ENCODE data around the gene MOGAT2. TPM values are rescaled to one million over a fixed set of nuclear protein-coding genes. Genes with fewer than 3 reads are reported as not detected.

Gene MOGAT2
- total and polyA plus RNA-seq, 12 donors: 0.13 to 0.35 (median 0.20) TPM; not detected in 8

DNA sequence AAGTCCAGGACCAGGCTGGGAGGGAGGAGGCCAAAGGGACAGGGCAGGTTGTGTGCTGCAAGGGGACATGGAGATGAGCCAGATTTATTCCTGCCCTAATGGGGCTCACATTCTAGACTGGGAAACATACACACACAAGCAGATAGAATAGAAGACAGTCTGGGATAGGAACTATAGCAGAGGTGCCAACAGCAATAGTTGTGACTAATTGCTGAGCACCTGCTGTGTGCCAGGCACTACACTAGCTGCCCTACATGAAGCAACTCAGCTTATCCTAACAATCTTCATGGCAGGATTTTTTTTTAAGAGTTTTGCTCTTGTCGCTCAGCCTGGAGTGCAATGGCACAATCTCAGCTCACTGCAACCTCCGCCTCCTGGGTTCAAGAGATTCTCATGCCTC, 11.4 kb downstream of the MOGAT2 start:
- ATAC-seq: no peak
- no peak for TF ChIP-seq CTCF (IDR thresholded peaks at IDR 0.05)
- intact Hi-C loops (cut with DNase I): loop anchor here in 4 of 10 donors (10.0 kb wide), 3 partner anchors 136 to 586 kb away; no protein-coding TSS in a partner anchor

DNA sequence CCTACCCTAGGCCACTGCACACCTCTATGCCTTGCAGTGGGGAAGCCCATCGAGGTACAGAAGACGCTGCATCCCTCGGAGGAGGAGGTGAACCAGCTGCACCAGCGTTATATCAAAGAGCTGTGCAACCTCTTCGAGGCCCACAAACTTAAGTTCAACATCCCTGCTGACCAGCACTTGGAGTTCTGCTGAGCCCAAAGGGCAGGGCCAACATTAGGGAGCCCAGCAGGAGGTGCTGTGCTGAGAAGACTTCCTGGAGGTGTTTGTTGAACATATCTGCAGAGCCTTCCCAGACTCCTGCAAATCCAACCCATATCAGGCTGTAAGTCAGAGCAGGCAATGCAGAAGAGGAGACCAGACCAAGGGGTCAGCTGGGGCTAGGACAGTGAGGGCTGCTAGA, 13.5 kb downstream of the MOGAT2 start:
- no peak overlapping the region for H3K27ac ChIP-seq
- WGBS, 2 donors: 96 to 97% methylated on average over 5 of the region's 5 CpGs
- H3K4me3 ChIP-seq: no peak overlapping the region
- TF ChIP-seq CTCF (IDR thresholded peaks at IDR 0.05): no peak
- peaks cover 0 to 33% (median 12%) of the 10 kb centered on the region in 9 donors for H3K4me1 ChIP-seq
- no peaks in the 10 kb centered on the region for H3K9me3 ChIP-seq
- H3K36me3 ChIP-seq: no peaks in the 10 kb centered on the region
- DNase-seq: no peak
- no peaks in the 10 kb centered on the region for H3K27me3 ChIP-seq
- intact Hi-C loops (cut with DNase I): no loop called here
- no peak for ATAC-seq

More for the DNA sequence above, 11.4 kb downstream of the MOGAT2 start:
- Histone ChIP-seq H3K27me3 (no peaks in the 10 kb centered on the region), H3K4me1 (peaks cover 0 to 24% (median 12%) of the 10 kb centered on the region in 9 donors), H3K36me3 (no peaks in the 10 kb centered on the region), H3K27ac (no peak overlapping the region), H3K9me3 (no peaks in the 10 kb centered on the region), H3K4me3 (no peak overlapping the region)
- 94 to 100% methylated on average over 2 of the region's 2 CpGs for WGBS, 2 donors
- DNase-seq: no peak

- Histone ChIP-seq H3K4me1 (peaks cover 0 to 31% (median 10%) of the 10 kb centered on the region in 9 donors), H3K36me3 (no peaks in the 10 kb centered on the region), H3K27me3 (no peaks in the 10 kb centered on the region), H3K4me3 (no peak overlapping the region), H3K27ac (peak overlapping the region in 9 of 10 donors; percentile 21 to 87 (median 69)), H3K9me3 (no peaks in the 10 kb centered on the region)
- WGBS, 2 donors: 91 to 93% methylated on average over 8 of the region's 8 CpGs
- DNase-seq: no peak
- no peak for ATAC-seq
- intact Hi-C loops (cut with DNase I): no loop called here
- TF ChIP-seq CTCF (IDR thresholded peaks at IDR 0.05): no peak
Observed at GRCh38 chr11:75733071-75733430, 15.4 kb downstream of the MOGAT2 start.

GRCh38 chr11:75733431-75734107, 15.9 kb downstream of the MOGAT2 start:
- DNase-seq: no peak

More at GRCh38 chr11:75733431-75734107, 15.9 kb downstream of the MOGAT2 start:
- no peak for TF ChIP-seq CTCF (IDR thresholded peaks at IDR 0.05)
- Histone ChIP-seq H3K4me3 (no peak overlapping the region), H3K27ac (peak overlapping the region in 9 of 10 donors; percentile 21 to 87 (median 69)), H3K9me3 (no peaks in the 10 kb centered on the region), H3K27me3 (no peaks in the 10 kb centered on the region), H3K36me3 (no peaks in the 10 kb centered on the region), H3K4me1 (peaks cover 0 to 31% (median 10%) of the 10 kb centered on the region in 9 donors)
- peak; percentile 78 to 92 (median 84) for ATAC-seq
- 27 to 65% methylated on average over 5 of the region's 5 CpGs for WGBS, 2 donors
- intact Hi-C loops (cut with DNase I): no loop called here

All from heart right ventricle (tissue), 16 donors.